GM19467 (cell line): ENCODE data around the gene SLC18A2.
A peak's percentile ranks its signal among the peaks of the same experiment; 100 is the strongest.

Experiments used
- ATAC-seq: cut with Tn5 transposase; IDR thresholded peaks from one replicate; pipeline ENCODE4 v1.9.1; 2021; ENCODE audit warnings: mild to moderate bottlenecking, moderate library complexity; ENCODE audit not compliant: unreplicated experiment

SLC18A2 gene

DNA sequence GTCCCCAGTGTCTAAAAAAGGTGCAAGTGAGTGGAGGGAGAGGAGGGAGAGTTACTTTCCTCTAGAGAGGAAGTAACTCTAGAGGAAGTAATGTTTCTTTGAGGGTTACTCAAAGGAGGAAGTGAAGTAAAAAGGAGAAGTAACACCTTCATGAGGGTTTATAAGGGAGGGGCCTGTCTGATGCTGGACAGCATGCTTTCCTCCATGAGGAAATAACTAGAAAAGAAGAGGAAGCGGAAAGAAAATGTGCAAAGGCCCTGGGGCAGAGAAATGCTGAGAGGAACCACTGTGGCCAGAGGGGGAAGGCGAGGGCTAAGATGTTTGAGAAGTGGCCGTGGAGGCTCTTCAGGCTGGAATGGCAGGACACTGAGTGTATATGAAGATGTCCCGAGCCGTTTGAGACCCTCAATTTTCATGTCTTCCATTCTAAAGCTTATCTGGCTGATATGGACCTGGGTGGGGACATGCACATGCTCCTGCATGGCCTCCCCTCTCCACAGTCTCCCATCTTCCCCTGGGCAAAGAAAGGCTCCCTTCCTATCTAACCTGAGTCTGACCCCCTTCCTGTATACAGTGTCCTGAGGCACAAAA is 3.4 kb upstream of the SLC18A2 start:
- no peak for ATAC-seq

DNA sequence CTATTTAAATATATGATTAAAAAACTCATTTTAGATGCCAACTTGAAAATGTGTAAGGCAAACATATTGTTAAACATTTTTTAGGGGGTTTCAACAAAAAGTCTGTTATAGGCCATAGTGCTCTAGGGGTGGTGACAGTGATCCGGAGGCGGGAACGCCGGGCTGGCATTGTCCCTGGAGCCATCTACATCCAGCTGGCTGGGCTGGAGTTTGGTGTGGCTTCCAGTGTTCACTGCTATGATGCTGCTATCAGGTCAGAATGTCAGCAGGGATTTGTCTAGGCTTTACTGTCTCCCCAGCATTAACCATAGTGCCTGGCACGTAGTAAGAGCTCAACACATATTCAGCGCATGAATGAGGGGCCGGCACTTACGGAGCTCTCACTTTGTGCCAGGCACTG is 1.9 kb upstream of the SLC18A2 start:
- ATAC-seq, result no peak

DNA sequence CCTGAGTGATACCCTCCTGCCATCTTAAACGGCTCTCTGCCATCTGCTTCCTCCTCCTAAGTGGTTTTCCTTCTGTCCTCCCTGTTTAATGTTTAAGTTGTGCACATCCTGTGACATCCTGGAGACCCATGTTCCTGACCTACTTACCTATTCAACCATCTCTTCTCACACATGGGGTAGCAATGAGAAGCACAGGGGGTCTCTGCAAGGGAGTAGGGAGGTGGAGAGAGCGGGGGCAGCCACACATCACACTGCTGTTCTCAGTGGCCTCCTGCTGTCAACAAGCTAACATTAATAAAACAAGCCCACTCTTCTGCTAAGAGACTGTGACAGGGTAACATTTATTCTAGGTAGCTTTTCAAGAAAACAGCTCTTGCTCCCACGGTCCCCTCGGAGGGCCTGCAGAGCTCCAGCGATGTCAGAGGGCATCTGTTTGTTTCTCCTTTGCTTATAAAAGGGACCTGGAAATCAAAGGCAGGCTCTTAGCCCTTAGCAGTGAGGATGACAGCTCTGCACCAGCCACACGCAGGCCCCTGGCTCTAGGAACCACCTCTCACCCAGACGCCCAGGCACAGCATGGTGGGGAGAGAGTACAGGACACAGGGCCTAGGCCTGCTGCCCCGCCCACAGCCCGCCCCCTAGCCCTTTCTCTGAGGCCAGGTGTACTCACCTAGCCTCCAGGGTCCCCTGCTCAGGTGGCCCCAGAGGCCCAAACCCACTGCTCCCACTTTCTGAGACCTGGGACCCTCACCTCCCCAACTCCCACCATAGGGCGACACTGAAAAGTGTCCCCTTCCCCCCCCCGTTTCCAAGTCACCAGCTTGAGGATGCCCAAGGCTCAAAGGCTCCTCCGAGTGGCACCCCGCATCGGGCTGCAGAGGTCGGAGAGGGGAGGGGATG is 943 bp upstream of the SLC18A2 start:
- no peak for ATAC-seq

DNA sequence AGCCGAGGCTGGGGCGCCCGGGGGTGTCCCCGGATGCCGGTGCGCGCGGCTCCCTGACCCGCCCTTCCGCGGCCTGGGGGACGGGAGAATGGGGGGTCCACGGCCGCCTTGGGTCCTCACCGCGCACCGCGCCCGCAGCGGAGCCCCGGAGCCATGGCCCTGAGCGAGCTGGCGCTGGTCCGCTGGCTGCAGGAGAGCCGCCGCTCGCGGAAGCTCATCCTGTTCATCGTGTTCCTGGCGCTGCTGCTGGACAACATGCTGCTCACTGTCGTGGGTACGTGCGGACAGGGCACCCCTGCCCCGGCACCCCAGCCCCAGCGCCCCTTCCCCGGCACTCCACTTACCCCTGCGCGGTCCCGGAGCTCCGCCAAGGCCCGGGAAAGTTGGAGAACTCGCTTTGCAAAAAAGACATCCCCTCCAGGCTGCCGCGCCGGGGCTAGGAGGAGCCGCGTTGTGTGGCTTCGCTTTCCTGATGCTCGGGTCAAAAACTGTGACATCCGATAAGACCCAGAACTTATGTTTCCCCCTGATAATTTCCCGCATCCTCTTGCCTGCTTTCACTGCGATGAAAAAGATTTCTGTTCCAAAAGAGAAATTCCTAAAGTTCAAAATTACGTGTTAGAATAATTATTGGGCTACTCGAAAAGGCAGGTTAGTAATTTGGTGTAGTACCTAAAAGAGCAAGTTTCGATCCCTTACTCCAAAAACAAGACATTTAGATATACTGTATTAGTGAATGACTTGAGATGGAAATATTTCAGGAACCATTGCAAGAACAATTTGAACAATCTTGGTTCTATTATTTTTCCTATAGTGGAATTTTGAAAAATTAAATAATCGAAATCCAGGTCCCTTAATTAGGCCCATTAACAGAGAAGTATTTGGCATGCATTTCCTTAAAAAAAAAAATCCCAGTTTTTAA is 888 bp downstream of the SLC18A2 start:
- ATAC-seq, result no peak

DNA sequence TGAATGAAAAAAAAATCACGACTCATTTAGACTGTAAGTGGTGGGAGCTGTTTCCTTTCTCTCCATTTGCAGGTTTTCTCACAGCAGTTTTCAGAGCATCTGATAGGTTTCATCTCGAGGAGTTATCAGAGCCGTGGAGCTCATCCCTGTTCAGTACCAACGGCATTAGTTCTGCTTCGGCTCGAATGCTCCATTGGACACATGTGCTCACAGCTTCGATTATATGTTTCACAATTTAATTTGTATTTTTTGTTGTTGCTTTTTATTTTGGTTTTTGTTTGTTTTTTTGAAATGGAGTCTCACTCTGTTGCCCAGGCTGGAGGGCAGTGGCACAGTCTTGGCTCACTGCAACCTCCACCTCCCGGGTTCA is 1.5 kb downstream of the SLC18A2 start:
- ATAC-seq, result no peak

DNA sequence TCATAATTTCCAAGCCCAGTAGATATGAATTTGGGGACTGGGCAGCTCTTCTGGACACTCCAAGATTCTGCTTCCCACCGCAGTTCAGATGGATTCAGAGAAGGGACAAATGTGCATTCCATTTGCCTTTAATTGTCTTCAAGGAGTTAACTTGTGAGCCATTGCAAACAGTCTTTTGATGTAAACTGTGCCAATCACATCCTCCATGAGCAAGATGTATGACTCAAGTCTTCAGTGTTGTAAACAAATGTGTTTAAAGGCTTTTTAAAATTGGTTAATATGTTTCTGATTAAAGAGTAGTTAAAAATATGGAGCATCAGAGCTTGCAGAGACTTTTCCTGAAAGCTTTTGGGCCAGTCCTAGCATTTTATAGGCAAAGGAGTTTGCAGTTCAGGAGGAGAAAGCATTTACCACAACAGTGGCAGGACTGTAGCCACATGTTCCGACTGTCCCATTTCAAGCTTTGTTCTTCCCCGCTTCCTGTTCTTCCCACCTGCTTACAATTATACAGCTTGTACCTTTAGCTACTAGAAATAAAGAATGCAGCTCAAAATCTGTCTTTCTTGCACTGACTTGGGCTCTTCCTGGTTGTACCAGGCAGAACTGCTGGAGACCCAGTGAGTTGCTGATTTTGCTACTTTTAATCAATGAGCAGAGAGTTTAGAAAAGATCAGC is 6.2 kb downstream of the SLC18A2 start:
- ATAC-seq, result no peak

DNA sequence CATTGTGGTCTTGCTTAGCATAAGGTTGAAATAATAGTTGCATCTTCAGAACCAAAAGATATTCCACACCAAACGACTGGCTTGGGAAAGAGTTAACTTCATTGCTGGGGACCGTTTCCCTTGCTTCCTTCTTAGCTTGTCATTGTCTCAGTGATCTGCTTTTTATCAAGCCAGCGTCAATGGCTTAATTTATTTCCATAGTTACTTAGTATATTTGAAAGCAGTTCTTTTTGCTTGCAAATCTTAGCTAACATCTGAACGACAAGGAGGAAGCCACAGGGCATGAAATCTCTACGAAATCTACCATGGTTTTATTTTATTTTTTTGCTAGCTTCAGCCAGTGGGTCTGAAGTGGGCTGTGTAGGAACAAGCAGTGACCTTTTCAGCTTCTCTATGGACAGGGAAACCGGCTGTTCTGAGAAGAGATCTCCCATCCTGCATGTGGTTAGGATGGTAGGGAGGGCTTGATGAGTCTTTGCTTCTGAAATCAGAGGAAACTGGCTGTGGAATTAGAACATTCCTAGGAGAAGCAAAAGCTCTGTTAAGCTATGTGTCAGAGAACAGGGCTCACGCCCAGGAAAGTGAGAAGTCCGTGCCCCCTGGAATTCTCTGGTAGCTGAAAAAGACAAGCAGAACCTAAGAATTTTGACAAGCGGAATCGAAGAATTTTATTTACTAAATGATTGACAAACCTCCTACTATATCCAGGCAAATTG is 8.0 kb downstream of the SLC18A2 start:
- no peak for ATAC-seq

DNA sequence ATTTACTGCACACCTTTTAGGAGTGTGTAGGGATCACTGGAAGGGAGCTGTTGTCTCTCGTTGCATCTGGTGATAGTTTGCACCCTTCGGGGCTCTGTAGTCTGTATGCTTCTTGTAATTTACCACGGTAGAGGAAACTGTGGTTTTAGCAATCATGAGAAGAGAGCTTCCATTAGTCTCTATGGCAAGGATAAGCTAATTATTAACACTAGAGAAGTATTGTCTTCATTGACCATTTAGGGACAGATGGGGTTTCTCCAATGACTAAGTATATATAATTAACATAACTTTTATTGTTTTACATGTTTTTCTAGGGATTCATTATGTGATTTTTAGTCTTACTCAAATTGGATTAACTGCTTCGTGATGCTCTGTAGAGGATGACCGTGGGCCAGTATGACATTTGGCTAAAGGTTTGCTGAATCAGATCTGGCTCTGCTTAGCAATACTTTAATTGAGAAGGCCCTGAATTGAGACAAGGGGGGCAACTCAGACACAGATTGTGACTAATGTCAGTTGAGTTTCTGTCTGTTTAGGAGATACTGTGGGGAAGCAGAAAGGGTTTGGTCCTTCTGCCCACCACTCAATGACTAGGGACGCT is 8.7 kb downstream of the SLC18A2 start:
- ATAC-seq, result peak; percentile 71

DNA sequence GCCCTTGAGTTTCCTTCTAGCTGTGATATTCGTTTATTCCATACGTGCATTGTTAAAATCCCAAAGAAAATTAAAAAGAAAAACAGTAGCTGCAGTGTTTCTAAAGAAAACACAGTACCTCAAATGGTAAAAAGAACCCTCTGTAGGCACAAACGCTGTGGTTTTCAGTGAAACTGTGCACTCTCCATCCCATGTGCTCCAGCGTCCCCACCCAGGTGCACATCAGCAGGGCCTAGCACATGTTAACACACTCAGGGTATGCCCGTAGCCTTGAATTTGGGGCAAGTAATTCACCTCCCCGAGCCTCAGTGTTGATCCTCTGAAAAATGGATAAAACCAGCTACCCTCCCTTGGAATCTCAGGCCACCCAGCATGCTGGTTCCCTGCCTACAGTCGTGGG is 9.5 kb downstream of the SLC18A2 start:
- ATAC-seq, result no peak

DNA sequence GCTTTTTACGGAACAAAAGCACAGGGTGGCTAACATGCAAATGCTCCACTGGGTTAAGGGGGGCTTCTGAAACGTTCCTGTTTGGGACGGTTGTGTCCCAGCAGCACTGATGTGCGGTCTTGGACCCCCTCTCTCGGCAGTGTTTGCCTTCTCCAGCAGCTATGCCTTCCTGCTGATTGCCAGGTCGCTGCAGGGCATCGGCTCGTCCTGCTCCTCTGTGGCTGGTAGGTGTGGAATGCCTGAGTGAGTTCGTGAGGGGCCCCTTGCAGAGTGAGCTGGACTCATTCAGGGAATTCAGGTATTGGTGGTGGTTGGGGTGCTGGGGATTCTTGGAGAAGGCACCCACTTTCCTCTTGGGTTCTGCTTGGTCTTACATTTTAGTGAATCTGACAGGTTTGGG is 13.0 kb downstream of the SLC18A2 start:
- no peak for ATAC-seq

DNA sequence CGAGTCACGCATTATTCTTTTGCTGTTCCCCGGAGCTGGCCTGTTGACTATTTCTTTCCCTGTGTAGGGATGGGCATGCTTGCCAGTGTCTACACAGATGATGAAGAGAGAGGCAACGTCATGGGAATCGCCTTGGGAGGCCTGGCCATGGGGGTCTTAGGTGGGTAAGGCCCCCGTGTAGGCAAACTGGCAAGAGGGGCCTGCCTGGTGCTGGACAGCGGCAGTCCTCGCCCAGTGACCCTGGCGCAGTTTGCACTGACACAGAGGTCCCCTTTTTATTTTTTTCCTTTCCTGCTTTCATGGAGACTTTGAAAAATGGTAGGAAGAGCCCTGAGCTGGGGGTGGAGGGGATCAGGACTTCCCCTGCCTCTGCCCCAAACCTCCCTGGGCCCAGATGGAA is 13.4 kb downstream of the SLC18A2 start:
- no peak for ATAC-seq

DNA sequence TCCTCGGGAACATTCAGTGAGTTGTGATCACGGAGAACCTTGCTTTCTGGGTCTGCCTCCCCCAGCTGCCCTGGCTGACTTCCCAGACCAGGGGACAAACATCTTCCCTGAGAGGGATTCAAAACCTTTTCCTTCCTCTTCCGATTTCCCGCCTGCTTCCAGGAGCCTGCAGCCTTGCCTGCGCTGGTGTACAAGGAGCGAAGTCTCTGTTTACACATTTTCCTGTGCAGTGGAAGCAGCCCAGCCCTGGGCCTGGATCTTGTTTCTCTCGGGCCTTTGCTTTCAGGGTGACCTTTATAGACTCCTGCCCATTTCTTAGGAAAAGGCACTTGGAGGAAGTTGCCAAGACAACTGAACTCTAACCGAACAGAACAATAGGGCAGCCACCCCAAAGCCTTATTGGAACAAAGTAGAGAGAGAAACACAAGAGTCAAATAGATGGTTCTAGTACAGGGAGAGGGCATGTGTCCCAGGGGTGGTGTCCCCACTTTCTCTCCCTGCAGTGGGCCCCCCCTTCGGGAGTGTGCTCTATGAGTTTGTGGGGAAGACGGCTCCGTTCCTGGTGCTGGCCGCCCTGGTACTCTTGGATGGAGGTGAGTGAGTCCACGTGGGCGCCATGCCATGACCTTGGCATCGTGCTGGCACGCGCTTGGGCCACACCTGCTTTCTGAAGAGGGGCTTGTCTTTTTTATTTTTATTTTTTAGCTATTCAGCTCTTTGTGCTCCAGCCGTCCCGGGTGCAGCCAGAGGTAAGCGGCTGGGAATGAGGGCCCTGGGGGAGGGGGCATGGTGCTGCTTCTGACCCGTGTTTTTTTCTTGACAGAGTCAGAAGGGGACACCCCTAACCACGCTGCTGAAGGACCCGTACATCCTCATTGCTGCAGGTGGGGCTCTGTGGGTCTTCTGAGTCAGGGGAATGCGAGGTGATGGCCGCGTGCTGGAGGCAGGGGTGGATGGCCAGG is 14.1 kb downstream of the SLC18A2 start:
- ATAC-seq, result no peak

DNA sequence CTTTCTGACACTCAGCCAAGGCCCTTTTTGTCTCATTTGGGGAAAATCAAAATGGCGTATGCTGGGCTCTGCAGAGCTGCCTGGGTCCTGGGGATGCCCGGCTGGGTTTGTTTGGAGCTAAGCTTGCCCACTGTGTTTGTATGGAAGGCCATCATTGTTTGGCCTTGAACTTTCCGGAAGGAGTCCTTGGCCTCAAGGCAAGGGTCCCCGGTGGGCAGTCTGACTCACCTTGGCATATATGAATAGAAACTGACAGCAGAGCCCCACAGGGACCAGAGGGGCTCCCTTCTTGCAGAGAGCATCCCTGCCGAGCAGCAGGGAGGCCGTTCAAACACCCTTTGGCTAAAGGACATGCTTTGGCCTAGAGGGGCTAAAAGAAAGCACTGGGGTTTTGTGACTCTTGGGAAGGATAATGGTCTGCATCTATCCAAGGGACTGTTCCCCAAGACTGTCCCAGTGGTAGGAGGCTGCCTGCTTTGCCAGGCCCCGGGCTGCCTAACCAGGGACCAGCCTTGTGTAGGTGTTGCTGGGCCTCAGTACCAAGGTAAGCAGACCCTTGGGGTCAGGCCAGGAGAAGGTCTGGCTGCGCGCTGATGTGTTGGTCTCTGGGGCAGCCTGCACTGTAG is 15.0 kb downstream of the SLC18A2 start:
- ATAC-seq, result no peak

DNA sequence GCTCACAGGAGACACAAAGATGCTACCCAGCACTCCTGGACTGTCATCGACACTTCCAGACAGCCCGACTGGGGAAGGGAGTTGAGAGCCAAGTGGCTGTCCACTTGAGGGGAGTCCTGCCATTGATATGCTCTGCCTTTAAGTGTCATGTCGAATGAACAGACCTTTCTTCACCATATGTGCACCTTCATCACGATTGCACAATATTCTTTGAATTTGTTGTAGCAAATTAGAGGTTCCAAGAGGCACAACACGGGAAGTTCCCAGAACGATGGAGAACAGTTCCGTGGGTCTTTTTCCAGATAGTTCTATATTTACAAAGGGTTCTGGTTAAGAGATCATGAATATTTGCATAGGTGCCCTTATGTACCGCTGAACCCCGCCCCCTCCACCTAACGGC is 16.0 kb downstream of the SLC18A2 start:
- no peak for ATAC-seq

DNA sequence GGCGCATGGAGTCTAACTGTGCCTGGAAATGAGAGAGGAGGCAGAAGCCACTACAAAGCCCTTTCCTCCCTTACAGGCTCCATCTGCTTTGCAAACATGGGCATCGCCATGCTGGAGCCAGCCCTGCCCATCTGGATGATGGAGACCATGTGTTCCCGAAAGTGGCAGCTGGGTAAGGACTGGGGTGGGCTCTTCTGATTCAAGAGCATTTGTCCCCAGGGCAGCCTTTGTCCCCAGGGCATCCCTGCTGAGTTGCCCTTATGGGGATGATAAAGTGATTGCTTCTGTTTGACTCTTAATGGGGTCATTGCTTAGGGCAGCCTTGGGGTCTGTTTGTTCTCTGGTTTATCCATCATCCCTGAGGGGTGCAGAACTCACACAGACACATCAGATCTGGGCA is 16.8 kb downstream of the SLC18A2 start:
- ATAC-seq, result no peak

DNA sequence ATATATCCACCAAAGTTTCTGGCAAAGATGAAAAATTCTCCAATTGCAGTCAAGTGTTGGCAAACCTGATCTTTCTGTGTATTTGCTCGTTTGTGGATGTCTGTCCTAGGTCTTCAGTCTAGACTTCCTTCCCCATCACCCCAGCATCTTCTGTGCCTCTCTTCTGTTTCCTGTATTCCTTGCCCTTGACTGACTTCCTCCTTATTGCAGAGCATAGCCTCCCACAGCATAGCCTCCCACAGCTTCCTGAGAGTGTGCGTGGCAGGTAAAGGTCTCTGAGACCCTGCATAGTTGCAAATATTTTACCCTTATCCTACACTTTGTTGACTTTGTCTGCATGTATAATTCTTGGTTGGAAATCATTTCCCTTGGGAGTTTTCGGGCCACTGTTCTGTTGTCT is 18.4 kb downstream of the SLC18A2 start:
- ATAC-seq, result no peak

DNA sequence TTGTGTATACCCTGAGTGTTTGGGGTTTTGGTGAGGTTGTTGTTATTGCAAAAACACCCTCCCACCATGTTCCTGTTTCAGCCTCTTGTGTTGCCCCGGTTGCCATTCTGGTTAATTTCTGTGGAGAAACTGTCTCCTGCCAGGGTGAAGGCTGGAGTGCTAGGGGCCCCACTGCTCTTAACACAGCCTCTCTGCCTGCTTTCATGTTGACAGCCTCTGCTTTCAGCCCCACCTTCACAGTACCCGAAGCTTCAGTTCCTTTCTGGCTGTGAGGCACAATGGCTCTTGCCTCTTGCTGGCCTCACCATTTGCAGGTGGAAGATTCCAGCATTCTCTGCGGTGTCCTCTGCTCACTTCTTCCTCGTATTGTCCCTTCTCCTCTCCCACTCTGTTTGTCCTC is 19.2 kb downstream of the SLC18A2 start:
- no peak for ATAC-seq

DNA sequence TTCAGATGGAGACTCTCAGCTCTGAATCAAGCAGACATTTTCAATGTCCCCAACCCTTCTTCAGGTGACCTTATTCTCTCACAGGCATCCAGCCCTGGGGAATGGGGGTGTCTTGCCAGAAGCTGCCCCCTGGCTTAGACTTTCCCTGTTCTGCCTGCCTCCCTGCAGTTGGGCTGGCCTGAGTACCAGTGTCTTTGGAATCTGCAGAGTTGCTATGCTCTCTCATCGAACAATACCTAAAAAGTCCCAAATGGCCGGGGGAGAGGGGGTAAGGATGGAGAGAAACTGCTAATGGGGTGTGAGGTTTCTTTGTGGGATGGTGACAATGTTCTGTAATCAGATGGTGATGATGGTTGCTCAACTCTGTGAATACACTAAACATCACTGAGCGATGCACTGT is 20.6 kb downstream of the SLC18A2 start:
- ATAC-seq, result no peak
